Hepatocyte (in vitro differentiated cells): Measurements from ENCODE around the gene KCNMA1.

ENCODE experiments used
- EZH2 ChIP-seq: fragments of 200-600 bp; sonication (generic); IDR thresholded peaks from 2 replicates; pipeline ENCODE4 v1.6.1; 2016; ENCODE audit warnings: antibody characterized with exemption, mild to moderate bottlenecking, borderline replicate concordance
- EZH2phosphoT487 ChIP-seq: fragments of 200-600 bp; sonication (generic); IDR thresholded peaks from one replicate; pipeline ENCODE4 v1.6.1; 2018; ENCODE audit warnings: antibody characterized with exemption, mild to moderate bottlenecking, low read depth, moderate library complexity; ENCODE audit not compliant: unreplicated experiment, severe bottlenecking
- TF ChIP-seq, protein P1 (sequence below): fragments of 200-600 bp; sonication (generic); IDR thresholded peaks from 2 replicates; pipeline ENCODE4 v1.5.1; 2016; ENCODE audit warnings: antibody characterized with exemption, mild to moderate bottlenecking; ENCODE audit not compliant: poor library complexity

DNA sequence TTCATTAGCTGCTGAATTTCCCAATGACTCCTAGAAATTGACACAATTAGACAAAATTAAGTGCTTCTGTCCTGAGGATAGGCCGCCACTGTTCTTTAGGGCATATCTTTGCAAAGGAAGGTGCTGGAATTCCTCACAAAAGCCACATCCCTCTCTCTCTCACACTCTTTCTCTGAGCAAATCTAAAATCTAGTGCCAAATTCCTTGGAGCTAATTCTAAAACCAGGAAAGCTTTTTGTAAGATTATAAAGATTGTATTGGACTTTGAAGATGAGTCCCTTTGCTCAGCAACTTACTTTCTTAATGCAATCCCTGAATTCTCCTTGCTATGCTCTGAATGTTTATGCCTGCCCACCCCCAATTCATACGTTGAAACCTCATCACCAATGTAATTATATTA is 288.9 kb downstream of the KCNMA1 start:
- TF ChIP-seq, protein P1, sequence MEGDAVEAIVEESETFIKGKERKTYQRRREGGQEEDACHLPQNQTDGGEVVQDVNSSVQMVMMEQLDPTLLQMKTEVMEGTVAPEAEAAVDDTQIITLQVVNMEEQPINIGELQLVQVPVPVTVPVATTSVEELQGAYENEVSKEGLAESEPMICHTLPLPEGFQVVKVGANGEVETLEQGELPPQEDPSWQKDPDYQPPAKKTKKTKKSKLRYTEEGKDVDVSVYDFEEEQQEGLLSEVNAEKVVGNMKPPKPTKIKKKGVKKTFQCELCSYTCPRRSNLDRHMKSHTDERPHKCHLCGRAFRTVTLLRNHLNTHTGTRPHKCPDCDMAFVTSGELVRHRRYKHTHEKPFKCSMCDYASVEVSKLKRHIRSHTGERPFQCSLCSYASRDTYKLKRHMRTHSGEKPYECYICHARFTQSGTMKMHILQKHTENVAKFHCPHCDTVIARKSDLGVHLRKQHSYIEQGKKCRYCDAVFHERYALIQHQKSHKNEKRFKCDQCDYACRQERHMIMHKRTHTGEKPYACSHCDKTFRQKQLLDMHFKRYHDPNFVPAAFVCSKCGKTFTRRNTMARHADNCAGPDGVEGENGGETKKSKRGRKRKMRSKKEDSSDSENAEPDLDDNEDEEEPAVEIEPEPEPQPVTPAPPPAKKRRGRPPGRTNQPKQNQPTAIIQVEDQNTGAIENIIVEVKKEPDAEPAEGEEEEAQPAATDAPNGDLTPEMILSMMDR, result no peak
- no peak for TF ChIP-seq EZH2phosphoT487
- no peak for TF ChIP-seq EZH2
